ENCODE results near the gene UNC45B. TPM values are rescaled to one million over a fixed set of nuclear protein-coding genes. Genes with fewer than 3 reads are reported as not detected.

UNC45B gene
- total and polyA plus RNA-seq, 2 of the 8 experiments (the other 6 are each of a cell fraction or from before 2014, with no cell fraction given), result 0.06 to 0.15 TPM

GRCh38 chr17:35227546-35227945 is 79.9 kb downstream of the UNC45B start:
- Histone ChIP-seq H3K4me2 (ENCODE audit: insufficient read depth in 1 of 2, low read depth in 2 of 2, low read length in 2 of 2) (no peak overlapping the region), H3K79me2 (ENCODE audit: control insufficient read depth in 1 of 2, insufficient read depth in 2 of 2, low read length in 2 of 2) (no peaks in the 10 kb centered on the region), H3K23ac (ENCODE audit: insufficient read length) (no peak overlapping the region), H4K91ac (replicated peaks; ENCODE audit: insufficient read length, low read length) (no peak overlapping the region), H3K56ac (replicated peaks; ENCODE audit: insufficient read length, low read depth, low read length) (no peak overlapping the region), H3K4ac (replicated peaks; ENCODE audit: insufficient read length, low read depth, low read length) (no peak overlapping the region), H2BK120ac (replicated peaks; ENCODE audit: low read depth, low read length) (no peak overlapping the region), H3K23me2 (ENCODE audit: low read depth, low read length) (no peaks in the 10 kb centered on the region; the same call in 1 of the 2 replicates), H3K27ac (ENCODE audit: low read depth, low read length) (no peak overlapping the region), H3K9me3 (ENCODE audit: insufficient read depth in 2 of 2, low read depth in 1 of 2, low read length in 1 of 2) (peaks cover 0 to 2% of the 10 kb centered on the region in 2 experiments; a peak in 1 of 4 replicates), H4K5ac (ENCODE audit: insufficient read length, low read depth, low read length) (no peak overlapping the region), H3K36me3 (ENCODE audit: control insufficient read depth in 2 of 4, insufficient read depth in 4 of 4, low read length in 3 of 4) (no peaks in the 10 kb centered on the region), H2BK15ac (ENCODE audit: low read length) (no peak overlapping the region), H3K9ac (replicated peaks in 1 of 4; ENCODE audit: extremely low read depth in 1 of 4, low read depth in 3 of 4, low read length in 3 of 4) (no peak overlapping the region), H3K79me1 (ENCODE audit: low read depth, low read length) (no peaks in the 10 kb centered on the region), H2BK20ac (ENCODE audit: low read length) (no peak overlapping the region), H4K20me1 (replicated peaks in 1 of 2; ENCODE audit: control insufficient read depth in 1 of 2, insufficient read depth in 2 of 2, low read length in 2 of 2) (no peaks in the 10 kb centered on the region), H3K4me3 (ENCODE audit: extremely low read depth in 1 of 4, insufficient read depth in 2 of 4, low read depth in 3 of 4, low read length in 4 of 4) (no peak overlapping the region), H3K14ac (ENCODE audit: insufficient read length) (no peak overlapping the region), H2BK5ac (ENCODE audit: low read depth, low read length) (no peak overlapping the region), H2AK5ac (ENCODE audit: low read depth, low read length) (no peak overlapping the region), H3K4me1 (replicated peaks in 1 of 4; ENCODE audit: control insufficient read depth in 3 of 4, insufficient read depth in 4 of 4, low read length in 3 of 4) (no peaks in the 10 kb centered on the region), H4K8ac (ENCODE audit: extremely low read depth, insufficient read depth, low read length) (no peak overlapping the region), H2AFZ (ENCODE audit: low read length) (no peak overlapping the region), H3K18ac (ENCODE audit: extremely low read depth, low read length) (no peak overlapping the region), H2BK12ac (ENCODE audit: low read depth, low read length) (no peak overlapping the region), H3K27me3 (replicated peaks in 1 of 4; ENCODE audit: control insufficient read depth in 3 of 4, extremely low read depth in 1 of 4, insufficient read depth in 3 of 4, low read length in 3 of 4) (no peaks in the 10 kb centered on the region)
- DNase-seq (ENCODE audit: low read depth in 1 of 2, low spot score in 2 of 2) (no peak), FAIRE-seq (no peak)
- 87% methylated on average over 1 of the region's 2 CpGs; no CpG with 5 or more reads in 1 of the 2 experiments for WGBS, 2 experiments (ENCODE audit: extremely low coverage in 1 of 2, insufficient coverage in 1 of 2, insufficient read length in 1 of 2, insufficient replicate concordance in 2 of 2, low coverage in 1 of 2, low lambda C conversion rate in 2 of 2, missing lambda C conversion rate in 1 of 2)
- ChIA-PET CTCF (ENCODE audit: partially characterized antibody) (interaction anchor here (0.9 to 1.4 kb wide), 2 partner anchors 14 to 15 kb away, joined by 3 read pairs; partner anchors contain the start of gene SLFN5), POLR2A (ENCODE audit: partially characterized antibody) (no interaction called here)
- TF ChIP-seq USF2 (IDR thresholded peaks at IDR 0.05; ENCODE audit: low read length) (no peak), BCL11A (IDR thresholded peaks at IDR 0.05; ENCODE audit: low read depth in 2 of 2, low read length in 2 of 2) (no peak), RFX5 (IDR thresholded peaks at IDR 0.05; ENCODE audit: borderline replicate concordance, low read depth, low read length) (no peak), EZH2 (IDR thresholded peaks at IDR 0.05; ENCODE audit: low read depth, low read length, severe bottlenecking) (no peak), CBX5 (IDR thresholded peaks at IDR 0.05; ENCODE audit: low read depth, low read length) (no peak), NRF1 (IDR thresholded peaks at IDR 0.05; ENCODE audit: low read depth, low read length) (no peak)
